ELF-1 (cell line): ENCODE measurements around the gene BCL2L2.
"Not testable (repeated sequence)": the region's sequence is repeated elsewhere in the genome, so short reads cannot be mapped to it uniquely, and the experiment has no call there.

ENCODE experiments used
- DNase-seq: peaks from one replicate; pipeline ENCODE4 v3.0.0-alpha.2; 2016; ENCODE audit warnings: low read depth, low spot score

The BCL2L2 gene, protein sequence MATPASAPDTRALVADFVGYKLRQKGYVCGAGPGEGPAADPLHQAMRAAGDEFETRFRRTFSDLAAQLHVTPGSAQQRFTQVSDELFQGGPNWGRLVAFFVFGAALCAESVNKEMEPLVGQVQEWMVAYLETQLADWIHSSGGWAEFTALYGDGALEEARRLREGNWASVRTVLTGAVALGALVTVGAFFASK

DNA sequence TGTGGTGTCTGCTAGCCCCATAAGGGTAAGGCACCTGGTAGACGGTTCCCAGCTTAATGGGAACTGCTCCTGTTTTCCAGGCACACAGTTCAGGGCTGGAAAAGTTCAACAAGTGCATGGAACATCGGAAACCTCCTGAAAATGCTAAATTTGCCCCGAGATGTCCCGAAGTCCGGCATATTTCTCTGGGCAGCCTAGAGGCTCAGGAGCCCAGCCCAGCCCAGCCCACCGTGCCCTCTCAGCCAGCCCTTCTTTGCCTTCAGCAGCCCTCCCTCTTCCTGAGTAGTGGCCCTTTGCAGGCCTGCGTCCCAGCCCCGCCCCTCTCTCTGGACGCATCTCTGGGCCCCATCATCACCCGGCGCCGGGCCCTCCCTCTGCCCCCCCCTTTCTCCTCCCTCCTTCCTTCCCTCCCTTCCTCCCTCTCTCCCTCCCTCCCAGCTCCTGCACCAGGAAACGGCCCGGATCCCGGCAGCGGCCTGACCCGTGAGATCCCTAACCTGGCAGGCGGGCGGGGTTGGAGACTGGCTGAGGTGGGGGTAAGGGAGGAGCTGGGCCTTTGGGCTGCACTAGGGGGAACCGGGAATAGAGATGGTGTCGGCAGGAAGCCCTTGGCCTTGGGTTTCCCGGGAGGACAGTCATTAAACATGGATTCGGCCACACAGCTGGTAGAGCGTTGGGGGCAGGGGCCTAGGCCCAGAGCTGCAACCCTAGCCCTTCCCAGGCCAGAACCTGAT lies at the start of gene BCL2L2:
BCL2L2 (plus strand) TSS at position 422 of the 734 bp plus-strand sequence. CDS start 935 bp downstream, outside the sequence.
- DNase-seq: peak; percentile 95

DNA sequence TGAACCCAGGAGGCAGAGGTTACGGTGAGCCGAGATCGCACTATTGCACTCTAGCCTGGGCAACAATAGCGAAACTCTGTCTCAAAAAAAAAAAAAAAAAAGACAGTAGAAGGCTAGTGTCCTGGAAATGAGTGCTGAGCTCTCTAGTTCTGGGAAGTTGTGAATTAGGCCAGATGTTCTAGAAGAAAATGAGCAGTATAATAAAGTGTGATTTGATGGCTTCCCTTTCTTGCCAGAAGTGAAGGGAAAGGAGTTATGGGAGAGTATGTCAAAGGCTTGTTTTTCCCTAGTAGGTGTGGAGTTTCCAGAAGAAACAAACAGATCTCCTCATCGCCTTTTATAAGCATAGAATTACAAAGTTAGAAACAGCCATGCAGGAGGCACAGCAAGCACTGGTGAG lies 48.4 kb upstream of the BCL2L2 start:
- DNase-seq: no peak

DNA sequence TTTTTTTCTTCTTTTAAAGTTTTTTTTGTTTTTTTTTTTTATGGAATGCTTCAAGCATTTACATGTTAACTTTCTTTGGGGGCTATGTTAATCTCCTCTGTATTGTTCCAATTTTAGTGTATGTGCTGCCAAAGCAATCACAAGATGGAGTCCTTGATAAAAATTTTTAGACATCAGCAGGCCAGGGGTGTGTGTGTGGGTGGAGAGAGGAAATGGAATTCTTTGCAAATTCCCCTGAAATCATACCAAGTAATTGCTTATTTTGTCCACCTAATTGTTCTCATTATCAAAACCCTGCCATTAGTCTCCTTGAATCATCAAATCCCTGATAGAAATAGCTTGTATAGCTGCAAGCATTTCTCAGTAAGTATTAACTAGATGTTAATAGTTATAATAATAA lies 47.2 kb upstream of the BCL2L2 start:
- no peak for DNase-seq

DNA sequence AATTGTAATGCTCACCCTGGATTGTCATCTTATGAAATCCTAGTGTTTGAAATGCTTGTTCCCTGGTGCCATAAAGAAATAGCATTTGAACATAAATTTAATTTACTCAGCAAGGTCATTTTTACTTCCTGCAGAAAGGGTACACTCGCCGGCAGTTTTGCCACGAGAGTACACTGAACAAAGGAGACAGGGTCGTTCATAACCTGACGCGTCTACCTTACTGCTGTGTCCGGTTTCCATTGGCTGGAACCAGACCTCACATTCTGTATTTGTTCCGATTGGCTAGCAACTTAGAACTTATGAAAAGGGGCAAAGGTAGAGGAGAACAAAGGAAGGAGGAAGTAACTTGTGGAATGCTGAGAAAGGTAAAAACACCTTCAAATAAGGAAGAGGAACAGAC lies 45.8 kb upstream of the BCL2L2 start:
- not testable (repeated sequence) for DNase-seq

DNA sequence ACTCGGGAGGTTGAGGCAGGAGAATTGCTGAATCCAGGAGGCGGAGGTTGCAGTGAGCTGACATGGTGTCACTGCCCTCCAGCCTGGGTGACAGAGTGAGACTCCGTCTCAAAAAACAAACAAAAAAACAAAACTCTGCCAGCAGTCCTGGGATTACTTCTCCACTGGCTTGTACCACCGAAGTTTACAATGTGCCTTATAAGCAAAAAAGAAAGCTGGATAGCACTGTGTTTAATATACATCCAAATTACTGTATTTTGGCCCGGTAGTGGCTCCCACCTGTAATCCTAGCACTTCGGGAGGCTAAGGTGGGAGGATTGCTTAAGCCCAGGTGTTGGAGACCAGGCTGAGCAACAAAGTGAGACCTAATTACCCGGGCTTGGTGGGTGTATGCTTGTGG lies 37.4 kb upstream of the BCL2L2 start:
- no peak for DNase-seq

DNA sequence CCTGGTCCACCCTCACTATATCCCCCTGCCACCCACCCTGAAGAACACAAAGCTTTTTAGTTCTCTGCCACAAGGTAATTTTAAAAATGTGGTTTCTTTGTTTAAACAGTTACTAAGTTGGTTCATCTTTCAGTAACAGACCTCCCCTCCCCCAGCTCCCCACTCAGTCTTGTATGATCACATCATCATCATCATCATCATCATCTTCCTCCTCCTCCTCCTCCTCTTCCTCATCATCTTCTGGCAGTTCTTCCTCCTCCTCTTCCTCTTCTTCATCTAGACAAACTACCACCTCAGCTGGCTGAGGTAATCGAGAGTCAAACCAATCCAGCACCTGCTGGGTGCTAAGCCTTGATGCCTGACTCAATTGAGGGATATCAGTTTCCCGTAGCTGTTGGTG lies 31.2 kb upstream of the BCL2L2 start:
- DNase-seq: no peak

DNA sequence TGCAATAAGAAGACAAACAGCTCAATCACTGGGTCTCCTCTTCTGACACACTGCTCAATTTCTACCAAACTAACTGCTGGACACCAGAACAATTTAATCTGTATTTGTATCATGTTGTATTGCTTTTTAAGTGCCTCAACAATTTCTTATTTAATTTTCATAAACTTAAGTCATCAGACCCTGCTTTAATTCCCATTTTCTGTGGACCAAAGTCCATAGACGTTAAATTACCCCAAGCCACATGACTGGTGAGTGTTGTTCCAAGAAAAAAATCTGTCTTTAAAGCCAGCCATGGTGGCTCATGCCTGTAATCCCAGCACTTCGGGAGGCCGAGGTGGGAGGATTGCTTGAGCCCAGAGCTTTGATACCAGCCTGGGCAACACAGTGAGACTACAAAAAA lies 29.4 kb upstream of the BCL2L2 start:
- no peak for DNase-seq

DNA sequence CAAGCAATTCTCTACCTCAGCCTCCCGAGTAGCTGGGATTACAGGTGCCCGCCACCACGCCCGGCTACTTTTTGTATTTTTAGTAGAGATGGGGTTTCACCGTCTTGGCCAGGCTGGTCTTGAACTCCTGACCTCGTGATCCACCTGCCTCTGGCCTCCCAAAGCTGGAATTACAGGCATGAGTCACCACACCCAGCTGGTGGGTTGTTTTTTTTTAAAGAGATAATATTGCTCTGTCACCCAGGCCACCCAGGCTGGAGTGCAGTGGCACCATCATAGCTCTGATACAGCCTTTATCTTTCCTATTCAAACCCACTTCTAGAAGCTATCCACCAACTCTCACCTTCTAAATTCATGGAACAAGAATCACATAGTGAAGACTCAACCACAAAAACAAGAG lies 28.7 kb upstream of the BCL2L2 start:
- not testable (repeated sequence) for DNase-seq

DNA sequence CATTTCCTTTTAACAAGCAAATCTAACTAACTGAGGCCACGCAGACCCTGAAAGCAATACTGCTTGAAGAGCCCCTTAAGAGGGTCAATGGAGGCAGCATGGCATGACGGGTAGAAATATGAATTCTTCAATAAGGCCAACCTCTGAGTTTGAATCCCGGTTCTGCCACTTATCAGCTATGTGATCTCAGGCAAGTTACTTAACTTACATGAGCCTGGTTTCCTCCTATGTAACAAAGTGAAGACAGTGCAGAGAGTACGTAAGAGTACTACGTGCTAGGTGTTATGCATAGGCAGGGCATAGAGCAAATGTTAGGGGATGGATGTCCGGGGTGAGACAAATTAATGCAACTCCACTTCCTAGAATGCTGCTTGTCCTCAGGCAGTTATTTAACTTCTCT lies 25.4 kb upstream of the BCL2L2 start:
- no peak for DNase-seq

DNA sequence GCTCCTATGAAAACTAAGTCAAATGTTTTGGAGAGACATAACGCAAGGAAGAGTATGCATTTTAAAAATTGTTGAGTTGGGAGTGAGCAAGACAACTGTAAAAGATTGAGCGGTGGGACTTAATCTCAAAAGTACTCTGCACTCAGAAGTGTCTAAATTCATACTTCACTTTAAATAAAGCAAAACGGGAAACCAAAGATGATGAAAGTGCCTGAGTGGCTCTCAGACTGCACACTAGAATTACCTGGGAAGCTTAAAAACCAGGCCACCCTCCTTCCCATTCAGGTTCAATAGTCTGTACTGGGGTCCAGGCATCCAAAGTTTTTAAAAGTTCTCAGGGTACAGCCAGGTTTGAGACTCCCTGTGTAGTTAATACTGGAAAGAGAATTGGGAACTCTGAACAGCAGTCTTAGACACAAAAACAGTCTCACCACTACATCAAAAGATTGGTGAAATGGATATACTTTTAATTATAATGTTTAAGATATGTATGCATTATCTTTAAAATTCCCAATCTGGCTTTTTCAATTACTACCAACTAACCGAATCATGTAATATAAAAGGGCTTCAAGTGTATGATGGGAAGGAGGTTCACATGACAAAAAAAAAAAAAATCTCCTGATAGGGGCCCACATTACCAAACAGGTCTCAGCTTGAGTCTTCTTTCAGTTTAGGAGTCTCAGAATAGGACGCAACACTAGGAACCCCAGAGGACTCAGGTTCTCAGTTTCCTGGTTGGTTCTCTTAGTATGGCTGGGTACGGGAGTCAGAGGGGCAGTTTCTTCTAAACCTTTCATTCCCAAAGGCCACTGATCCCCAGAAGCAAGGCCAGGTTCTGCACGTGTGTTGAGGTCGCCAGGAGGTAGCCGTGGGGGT lies 21.7 kb upstream of the BCL2L2 start:
- no peak for DNase-seq

DNA sequence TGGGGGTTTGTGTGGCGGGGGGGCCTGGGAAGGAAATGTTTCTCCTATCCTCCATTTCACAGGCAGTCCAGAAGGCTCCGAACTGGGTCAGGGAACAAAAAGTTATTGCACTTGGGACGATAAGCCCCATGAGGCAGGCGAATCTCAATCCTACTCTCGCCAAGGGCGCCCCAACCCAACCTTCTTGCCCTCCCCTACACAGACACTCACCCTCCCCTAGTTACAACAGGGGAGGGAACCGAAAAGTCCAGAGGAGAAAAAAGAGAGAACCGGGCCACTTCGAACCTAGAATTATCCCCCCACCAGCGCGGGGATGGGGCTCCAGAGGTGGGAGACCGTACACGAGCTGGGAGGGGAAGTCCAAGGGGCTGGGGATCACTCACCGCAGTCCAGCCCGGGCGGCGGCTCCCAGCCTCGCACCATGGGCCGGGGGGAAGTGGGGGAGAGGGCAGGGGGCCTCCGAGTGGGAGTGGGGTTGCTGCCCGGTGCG lies 21.1 kb upstream of the BCL2L2 start:
- DNase-seq: peak; percentile 27

DNA sequence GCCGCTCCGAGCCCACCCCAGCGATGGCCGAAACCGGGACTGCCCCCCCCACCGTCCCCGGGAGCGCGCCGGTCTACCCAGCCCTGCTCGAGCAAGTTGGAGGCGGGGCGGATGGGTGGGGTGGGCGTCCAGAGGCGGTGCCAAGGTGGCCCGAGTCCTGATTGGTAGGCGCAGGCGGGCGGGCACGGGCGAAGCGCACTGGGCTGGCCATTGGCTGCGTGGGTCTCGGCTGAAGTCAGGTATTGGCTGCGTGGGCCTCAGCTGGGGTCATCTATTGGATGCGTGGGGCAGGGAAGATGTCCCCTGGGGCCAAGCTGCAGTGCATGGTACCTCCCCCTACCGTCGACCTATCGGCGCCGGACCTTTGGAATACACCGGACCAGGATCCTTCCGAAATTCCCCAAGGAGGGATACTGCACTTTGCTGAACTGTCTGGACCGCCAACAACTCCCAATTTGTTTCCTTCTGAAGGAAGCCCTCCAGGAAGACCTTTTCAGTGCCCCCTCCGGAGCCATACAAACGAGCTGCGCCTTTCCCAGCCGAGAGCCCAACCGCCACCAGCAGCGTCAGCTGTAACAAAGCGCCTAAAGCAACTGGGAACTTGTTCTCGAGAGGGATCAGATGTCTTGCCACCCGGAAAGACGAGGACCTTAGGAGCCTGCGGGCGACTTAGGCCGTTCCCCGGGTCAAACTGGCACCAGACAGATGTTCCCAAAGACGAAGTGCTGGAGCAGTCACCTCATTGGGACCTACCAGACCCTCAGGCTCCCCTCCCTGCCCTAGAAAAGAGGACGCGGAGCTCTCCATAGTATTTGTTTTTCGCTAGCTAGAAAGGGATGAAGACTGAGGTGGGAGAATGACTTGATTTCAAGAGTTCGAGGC lies 20.4 kb upstream of the BCL2L2 start, which contains the start of gene HOMEZ:
HOMEZ (minus strand) TSS at position 113 of the 882 bp plus-strand sequence. CDS start 180 bp downstream, outside the sequence.
- peak; percentile 99 for DNase-seq

DNA sequence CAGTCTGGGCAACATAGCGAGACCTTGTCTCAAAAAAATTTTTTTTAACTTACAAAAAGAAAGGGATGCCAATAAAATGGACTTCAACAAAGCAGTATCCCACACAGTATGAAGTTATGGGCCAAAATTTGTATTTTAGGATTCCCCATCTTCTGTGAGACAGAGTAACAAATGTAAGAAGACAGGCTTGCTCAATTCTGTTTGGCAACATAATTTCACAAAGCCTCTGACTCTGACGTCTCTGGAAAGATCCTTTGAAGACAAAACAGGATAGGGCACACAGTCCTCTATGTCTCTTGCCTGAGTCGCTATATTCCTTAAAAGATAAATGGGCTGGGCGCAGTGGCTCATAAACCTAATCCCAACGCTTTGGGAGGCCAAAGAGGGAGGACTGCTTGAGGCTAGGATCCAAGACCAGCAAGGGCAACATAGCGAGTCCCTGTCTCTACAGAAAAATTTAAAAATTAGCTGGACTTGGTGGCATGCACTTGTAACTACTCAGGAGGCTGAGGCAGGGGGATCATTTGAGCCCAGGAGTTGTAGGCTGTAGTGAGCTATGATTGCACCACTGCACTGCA lies 19.6 kb upstream of the BCL2L2 start:
- no peak for DNase-seq

DNA sequence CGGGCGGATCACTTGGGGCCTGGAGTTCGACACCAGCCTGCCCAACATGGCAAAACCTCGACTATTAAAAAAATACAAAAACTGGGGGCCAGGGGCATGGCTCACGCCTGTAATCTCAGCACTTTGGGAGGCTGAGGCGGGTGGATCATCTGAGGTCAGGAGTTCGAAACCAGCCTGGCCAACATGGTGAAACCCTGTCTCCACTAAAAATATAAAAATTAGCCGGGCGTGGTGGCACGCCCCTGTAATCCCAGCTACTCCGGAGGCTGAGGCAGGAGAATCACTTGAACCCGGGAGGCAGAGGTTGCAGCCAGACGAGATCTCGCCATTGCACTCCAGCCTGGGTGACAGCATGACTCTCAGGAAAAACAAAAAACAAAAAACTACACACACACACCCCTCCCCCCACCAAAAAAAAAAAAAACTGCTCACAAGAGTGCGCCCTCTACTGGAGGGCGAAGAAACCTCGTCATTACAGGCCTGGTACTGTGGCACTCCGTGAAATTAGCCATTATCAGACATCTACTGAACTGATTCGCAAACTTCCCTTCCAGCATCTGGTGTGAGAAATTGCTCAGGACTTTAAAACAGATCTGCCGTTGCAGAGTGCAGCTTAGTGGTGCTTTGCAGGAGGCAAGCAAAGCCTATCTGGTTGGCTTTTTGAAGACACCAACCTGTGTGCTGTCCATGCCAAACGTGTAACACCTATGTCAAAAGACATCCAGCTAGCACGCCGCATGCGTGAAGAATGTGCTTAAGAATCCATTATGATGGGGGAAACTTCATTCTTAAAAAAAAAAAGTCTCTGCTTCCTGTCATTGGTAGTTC lies 11.7 kb upstream of the BCL2L2 start:
- DNase-seq: peak; percentile 69

DNA sequence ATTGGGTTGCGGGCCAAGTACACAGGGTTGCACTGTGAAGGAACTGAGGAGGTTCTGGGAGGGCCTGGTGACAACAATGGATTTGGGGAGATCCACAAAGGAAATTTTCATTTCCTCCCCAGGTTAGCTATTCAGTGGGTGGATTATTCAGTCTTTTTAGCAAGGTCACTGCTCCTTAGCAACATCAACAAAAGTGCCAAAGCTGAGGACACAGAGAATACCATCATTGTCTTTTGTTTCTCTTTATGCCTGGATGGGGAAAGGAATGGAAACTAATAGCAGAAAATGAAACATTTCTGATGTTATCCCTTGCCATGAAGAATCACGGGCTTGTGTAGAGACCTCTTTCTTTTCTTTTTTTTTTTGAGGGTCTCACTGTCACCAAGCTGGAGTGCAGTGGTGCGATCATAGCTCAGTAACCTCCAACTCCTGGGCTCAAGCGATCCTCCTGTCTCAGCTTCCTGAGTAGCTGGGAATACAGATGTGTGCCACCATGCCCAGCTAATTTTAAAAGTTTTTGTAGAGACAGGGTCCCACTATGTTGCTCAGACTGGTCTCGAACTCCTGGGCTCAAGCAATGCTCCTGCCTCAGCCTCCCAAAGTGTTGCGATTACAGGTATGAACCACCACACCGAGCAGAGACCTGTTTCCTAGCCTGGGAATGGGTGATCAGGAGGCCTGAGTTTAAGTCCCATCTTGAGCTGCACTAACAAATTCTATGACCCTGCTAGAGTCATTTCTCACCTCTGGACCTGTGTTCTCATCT lies 10.4 kb upstream of the BCL2L2 start:
- DNase-seq: no peak

DNA sequence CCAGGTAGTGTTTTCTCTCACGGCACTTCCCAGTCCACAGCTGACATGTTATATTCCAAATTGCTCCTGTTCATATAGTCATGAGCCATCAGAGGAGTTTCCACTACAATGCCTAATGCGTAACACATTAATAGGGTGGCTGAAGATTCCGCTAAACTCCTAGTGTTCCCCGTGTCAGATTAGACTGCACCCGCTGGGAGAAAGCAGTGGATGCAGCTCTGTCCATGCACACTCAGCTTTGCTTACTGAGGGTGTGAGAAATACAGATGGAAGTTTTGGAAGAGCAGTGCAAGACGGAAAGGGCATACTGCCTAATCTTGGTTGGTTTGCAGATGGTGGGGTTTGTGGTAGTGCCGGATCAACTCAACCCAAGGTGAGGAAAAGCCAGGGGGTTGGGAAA lies 9.5 kb upstream of the BCL2L2 start:
- DNase-seq: no peak

DNA sequence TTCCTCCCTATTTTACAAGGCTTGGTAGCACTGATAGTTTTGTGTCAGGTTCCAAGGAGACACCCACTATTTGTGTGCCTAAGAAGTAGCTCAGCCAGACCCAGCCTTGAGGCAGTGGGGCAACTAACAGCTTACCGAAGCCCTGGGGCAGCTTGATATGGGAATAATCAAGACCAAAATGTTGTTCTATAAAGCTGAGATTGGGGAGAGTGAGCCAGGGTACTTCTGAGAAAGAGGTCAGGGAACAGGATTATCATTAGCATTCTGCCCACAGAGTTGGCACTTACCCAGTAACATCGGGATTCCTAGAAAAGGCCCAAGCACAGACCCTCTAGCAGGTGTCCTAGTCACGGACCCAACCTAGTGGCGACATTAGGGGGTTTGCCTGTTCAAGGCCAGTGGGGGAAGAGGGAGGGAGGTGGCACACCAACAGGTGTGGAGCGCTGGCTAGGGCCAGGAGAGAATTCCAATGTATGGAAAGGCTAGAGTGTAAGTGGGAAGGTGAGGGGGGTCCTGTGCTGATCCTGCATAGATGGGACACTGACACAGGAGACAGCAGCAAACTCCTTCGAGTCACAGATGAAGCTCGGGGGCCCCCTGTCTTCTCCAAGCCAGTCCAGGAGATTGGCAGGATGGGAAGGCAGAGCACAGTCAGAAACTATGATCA lies 8.9 kb upstream of the BCL2L2 start:
- DNase-seq: no peak

DNA sequence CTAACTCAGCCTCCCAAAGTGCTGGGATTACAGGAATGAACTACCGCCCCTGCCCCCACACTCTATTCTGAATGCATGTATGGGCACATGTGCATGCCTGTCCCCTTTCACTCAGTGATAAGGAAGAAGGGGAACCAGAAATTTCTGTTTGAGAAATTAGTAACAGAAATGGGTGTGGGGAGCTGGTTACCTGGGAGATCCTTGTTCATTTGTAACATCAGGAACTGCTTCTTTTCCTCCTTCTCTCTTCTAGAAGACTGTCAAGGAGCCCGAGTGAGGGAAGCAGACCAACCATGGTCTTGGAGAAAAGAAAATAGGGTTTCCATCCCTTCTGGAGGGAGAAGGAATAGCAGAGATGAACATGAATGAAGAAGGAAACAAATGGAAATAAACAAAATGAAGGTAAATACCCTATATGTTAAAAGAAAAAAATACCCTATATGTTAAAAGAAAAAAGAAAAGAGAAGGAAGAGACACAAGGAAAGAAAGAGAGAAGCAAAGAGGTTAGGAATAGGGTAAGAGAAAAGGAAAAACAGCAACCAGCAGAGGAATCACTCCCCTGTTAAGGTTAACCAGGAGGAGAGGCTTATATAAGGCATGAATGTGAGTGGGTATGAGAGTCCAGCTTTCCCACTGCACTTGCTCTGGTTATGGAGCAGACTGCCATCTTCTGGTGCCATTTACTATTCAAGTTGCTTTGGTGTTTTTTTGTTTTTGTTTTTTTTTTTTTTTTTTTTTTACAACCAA lies 7.2 kb upstream of the BCL2L2 start:
- no peak for DNase-seq
